GM23338 (cell line): ENCODE results near the gene SLC9A9.

Experiments
- CREB1 ChIP-seq: fragments of 250-450 bp; sonication (Bioruptor Pico); IDR thresholded peaks from 2 replicates; pipeline ENCODE4 v1.5.0; 2020; ENCODE audit warnings: low read depth, mild to moderate bottlenecking, moderate library complexity
- CTCF ChIP-seq, 2 experiments: fragments of 200-600 bp in 1 of 2; sonication (generic) in 1 of 2; conservative IDR thresholded peaks; 2 replicates each; pipeline versions ENCODE4 v1.5.1 to v1.6.1; 2016 to 2017; ENCODE audit warnings: antibody characterized with exemption in 2 of 2, low read depth in 2 of 2, mild to moderate bottlenecking in 2 of 2, moderate library complexity in 1 of 2
- ETS1 ChIP-seq: IDR thresholded peaks from 2 replicates; pipeline ENCODE4 v1.6.1; 2016; ENCODE audit warnings: antibody characterized with exemption
- EZH2 ChIP-seq: fragments of 200-600 bp; sonication (generic); IDR thresholded peaks from one replicate; pipeline ENCODE4 v1.8.0; 2017; ENCODE audit warnings: antibody characterized with exemption, mild to moderate bottlenecking, low read depth; ENCODE audit not compliant: unreplicated experiment
- EZH2phosphoT487 ChIP-seq: fragments of 200-600 bp; sonication (generic); IDR thresholded peaks from one replicate; pipeline ENCODE4 v1.8.1; 2018; ENCODE audit warnings: antibody characterized with exemption; ENCODE audit not compliant: unreplicated experiment
- NANOG ChIP-seq: IDR thresholded peaks from 2 replicates; pipeline ENCODE4 v1.6.1; 2016; ENCODE audit warnings: antibody characterized with exemption, borderline replicate concordance
- POLR2AphosphoS5 ChIP-seq: IDR thresholded peaks from 2 replicates; pipeline ENCODE4 v1.6.1; 2016; ENCODE audit warnings: antibody characterized with exemption, low read depth
- REST ChIP-seq: IDR thresholded peaks from one replicate; pipeline ENCODE4 v1.6.1; 2018; ENCODE audit warnings: antibody characterized with exemption; ENCODE audit not compliant: unreplicated experiment

- TF ChIP-seq POLR2AphosphoS5 (no peak), CTCF (conservative IDR thresholded peaks at IDR 0.05; ENCODE audit: low read depth in 2 of 2) (no peak), EZH2phosphoT487 (no peak), CREB1 (no peak), EZH2 (no peak), ETS1 (no peak), REST (no peak), NANOG (no peak)
Observed at GRCh38 chr3:143896486-143896885, 48.2 kb upstream of the SLC9A9 start.
